ENCODE data around the gene NCAPG2.

The NCAPG2 gene, protein sequence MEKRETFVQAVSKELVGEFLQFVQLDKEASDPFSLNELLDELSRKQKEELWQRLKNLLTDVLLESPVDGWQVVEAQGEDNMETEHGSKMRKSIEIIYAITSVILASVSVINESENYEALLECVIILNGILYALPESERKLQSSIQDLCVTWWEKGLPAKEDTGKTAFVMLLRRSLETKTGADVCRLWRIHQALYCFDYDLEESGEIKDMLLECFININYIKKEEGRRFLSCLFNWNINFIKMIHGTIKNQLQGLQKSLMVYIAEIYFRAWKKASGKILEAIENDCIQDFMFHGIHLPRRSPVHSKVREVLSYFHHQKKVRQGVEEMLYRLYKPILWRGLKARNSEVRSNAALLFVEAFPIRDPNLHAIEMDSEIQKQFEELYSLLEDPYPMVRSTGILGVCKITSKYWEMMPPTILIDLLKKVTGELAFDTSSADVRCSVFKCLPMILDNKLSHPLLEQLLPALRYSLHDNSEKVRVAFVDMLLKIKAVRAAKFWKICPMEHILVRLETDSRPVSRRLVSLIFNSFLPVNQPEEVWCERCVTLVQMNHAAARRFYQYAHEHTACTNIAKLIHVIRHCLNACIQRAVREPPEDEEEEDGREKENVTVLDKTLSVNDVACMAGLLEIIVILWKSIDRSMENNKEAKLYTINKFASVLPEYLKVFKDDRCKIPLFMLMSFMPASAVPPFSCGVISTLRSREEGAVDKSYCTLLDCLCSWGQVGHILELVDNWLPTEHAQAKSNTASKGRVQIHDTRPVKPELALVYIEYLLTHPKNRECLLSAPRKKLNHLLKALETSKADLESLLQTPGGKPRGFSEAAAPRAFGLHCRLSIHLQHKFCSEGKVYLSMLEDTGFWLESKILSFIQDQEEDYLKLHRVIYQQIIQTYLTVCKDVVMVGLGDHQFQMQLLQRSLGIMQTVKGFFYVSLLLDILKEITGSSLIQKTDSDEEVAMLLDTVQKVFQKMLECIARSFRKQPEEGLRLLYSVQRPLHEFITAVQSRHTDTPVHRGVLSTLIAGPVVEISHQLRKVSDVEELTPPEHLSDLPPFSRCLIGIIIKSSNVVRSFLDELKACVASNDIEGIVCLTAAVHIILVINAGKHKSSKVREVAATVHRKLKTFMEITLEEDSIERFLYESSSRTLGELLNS

GRCh38 chr7:158704524-158705233 lies at the start of gene NCAPG2:
Gene NCAPG2 (minus strand): TSS chr7:158704804. CDS start chr7:158701899, 2,905 bp downstream.
- DNase-seq (ENCODE audit: low read depth), result peak; percentile 97

GRCh38 chr7:158753900-158754299 lies 49.3 kb upstream of the NCAPG2 start:
- no peak for DNase-seq (ENCODE audit: low read depth)

- no peak for DNase-seq (ENCODE audit: low read depth)
Measured at GRCh38 chr7:158751751-158752150, 47.1 kb upstream of the NCAPG2 start.

DNA sequence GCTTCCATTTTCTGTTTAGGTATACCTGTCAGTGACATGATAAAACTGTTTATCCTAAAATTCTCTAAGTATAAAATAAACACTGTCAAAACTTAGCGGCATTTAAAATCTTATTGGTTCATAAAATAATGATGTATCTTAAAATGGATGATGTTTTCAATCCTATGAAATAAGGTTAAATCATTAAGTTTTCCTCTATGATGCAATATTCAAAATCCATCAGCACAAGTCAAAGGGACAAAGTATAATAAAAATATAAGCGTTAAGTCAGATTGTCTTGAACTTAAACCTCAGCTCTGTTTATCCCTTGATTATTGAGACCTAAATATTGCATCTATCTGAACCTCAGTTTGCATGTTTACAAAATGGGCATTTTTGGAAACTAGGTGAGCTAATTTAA lies 46.6 kb upstream of the NCAPG2 start:
- no peak for DNase-seq (ENCODE audit: low read depth)

DNA sequence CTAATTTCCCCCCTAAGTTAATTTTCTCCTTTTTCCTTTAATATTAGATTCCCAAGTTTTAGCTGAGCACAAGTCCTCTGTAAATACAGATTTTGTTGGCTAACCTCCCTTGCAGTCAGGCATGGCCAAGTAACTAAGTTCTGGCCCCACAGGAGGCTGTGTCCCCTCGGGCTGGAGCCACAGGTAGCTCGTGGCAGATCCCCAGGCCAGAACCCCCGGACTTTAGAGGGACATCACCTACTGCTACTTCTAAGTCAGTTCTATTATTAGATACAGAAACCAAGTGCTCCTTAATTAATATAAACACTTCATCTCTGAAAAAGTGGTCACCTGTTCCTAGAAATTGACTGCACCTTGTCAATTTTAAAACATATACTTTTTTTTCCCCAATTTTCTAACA lies 46.1 kb upstream of the NCAPG2 start:
- DNase-seq (ENCODE audit: low read depth), result no peak

DNA sequence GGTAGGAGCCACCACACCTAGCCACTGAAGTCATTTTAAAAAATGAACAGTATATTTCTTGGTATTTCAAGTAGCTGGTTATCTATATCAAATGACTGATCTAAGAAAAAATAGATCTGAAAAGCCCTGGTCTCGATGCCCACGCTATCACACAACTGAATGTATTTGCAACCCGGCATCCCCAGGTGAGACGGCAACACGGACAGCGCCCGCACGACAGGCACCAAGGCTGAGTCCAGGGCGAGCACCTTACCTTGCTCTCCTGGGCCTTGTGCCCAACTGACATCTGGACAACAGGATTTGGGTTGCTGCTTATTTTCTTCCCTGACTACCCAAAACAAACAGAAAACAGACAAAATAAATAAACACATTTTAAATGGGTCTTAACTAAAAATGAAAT lies 44.8 kb upstream of the NCAPG2 start:
- DNase-seq (ENCODE audit: low read depth), result no peak

DNA sequence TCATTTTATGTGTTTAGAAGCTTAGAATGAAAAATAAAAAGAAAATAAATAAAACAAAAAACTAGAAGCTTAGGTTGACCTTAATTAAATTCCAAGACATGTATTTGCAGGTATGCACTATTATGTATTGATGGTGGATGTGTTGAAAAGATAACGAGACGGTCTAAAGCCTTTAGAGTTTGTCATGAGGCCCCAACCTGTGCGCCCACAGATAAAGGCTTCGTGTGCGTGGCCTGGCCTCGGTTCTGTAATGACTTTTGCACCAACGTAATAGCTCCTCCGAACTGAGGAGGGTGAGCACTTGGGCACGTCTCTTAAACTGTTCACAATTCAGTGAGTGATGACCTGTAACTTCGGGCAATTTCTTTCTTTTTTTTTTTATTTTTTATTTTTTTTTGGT lies 43.7 kb upstream of the NCAPG2 start:
- no peak for DNase-seq (ENCODE audit: low read depth)

DNA sequence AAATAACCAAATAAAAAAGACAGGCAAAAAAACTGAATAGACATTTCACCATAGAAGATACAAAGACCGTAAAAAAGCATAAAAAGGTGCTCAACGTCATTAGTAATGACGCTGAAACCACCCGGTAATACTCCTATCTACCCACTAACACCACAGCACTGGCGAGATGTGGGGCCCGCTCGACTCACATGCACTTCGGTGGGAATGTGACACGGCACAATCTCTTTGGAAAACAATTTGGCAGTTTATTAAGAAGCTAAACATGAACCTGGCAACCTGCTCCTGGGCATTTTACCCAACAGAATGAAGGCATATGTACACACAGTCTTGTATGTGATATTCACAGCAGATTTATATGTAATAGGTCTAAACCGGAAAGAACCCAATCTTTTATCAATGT lies 42.8 kb upstream of the NCAPG2 start:
- DNase-seq (ENCODE audit: low read depth), result no peak

- DNase-seq (ENCODE audit: low read depth), result no peak
Measured at GRCh38 chr7:158746957-158747356, 42.4 kb upstream of the NCAPG2 start.

- DNase-seq (ENCODE audit: low read depth), result no peak
Measured at GRCh38 chr7:158745057-158745715, 40.6 kb upstream of the NCAPG2 start.

DNA sequence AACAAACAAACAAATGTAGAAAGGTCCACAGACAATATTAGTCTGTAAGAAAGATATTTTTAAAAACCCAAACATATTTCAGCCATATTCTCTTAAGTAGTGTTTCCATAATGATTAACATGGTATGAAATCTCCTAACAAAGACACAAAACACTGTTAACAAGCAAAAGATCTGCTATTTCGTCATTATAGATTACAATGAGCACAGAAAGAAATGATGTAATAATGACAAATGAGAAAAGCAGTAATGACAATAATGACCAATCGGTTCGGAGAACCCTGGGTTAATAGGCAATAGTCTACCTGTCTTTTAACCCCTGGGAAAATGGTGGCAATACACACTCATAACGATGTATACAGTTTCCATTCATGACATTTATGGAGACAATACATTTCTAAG lies 39.5 kb upstream of the NCAPG2 start:
- DNase-seq (ENCODE audit: low read depth), result no peak

DNA sequence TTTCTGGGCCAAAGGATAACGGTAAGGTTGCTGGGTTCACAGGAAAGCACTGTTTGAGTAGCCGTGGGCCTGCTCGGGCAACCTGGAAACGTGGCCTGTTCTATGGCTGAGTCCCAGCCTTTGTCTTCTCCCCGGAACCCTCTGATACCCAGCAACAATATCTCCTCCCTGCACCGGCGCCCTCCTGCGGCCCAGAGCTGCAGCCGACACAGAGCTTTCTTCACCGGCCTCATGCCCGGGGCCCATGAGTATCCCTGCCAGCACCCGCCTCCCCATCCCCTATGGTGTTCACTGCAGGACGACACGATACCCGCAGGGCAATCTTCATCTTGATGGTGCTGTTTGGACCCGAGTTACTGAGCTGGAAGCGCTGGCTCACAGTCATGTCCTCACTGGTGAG lies 38.6 kb upstream of the NCAPG2 start:
- no peak for DNase-seq (ENCODE audit: low read depth)

DNA sequence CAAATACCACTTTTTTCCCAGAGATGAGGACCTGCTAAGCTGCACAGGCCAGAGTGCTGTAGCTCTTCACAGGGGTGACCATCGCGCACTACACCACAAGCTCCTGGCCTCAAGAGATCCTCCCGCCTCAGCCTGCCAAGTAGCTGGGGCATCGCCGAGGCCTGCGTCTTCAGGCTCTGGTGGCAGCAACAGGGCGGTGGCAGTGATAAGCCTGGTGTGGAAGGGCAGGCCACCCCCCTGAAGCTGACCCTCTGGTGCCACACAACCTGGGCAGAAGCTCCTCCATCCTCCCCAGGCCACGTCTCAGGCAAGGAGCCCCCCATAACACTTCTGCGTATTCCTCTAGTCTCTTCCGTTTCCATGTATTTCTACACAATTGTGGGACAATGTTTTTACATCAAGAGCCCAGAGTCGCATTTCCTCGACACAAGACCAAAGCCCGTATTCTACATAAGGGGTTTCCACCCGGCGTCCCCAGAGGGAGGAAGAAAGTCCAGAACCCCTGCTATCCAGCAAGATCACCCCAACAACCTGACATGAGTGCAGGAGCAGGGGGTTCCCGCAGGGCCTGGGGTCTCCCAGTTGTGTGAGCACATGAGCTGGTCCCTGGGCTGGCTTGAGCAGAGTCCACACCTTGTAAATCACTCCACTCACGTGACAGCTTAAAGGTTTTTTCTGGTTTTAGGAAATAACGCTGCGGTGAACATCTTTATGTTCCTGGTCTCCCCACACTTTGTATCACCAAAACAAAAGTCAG lies 37.6 kb upstream of the NCAPG2 start:
- no peak for DNase-seq (ENCODE audit: low read depth)

- DNase-seq (ENCODE audit: low read depth), result no peak
Measured at GRCh38 chr7:158741294-158741666, 36.7 kb upstream of the NCAPG2 start.

- DNase-seq (ENCODE audit: low read depth), result no peak
Measured at GRCh38 chr7:158740657-158741293, 36.2 kb upstream of the NCAPG2 start.

DNA sequence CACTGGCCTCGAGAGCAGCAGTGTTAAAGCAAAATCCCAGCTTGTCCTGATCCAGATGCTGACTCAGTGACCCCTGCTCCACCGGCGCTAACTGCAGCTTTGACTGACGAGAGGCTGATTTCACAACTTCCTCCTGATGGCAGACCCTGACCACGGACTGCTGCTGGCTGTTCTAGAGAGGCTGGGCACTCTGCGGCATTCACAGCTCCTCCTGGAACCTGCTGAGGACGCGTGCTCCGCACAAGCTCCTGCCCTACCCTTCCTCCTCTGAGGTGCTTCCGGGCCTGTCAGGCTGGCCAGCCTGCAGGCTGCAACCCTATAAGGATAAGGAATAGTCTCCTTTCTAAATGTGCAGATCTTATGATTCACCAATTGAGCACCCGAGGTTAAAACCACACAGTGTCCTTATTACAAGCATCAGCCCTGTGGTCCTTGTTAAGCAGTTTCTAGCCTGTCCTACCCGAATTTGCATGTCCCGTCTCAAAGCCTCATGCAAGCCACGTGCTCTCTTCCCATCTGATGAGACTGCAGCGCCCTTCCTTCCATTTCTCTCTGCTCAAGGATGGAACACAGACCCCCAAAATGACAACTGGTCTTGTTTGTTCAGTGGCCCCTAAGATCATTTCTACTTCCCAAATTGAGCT lies 35.5 kb upstream of the NCAPG2 start:
- no peak for DNase-seq (ENCODE audit: low read depth)

- no peak for DNase-seq (ENCODE audit: low read depth)
Measured at GRCh38 chr7:158738841-158739240, 34.2 kb upstream of the NCAPG2 start.

- DNase-seq (ENCODE audit: low read depth), result no peak
Measured at GRCh38 chr7:158737064-158737695, 32.6 kb upstream of the NCAPG2 start.

DNA sequence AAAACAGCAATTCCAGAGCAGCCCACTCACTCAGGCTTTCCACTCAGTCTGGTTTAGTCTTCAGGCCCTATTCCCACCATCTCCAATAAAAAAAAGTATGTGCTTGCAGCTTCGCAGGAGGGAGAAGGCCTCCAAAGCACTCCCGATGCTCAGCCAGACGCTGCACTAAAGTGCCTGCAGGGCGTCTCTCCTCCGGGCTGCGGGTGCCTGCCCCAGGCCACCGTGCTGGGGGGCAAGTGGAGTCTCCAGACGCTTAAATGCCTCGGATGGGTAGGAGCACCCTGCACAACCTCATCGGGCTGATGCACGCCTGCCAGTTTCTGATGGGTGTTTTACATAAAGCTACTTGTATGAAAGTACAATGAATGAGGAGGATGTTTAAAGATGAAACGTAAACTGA lies 31.3 kb upstream of the NCAPG2 start:
- DNase-seq (ENCODE audit: low read depth), result no peak

Data from T-helper 22 cell (primary cell).